ENCODE measurements around the gene PCDH1. TPM values are rescaled to one million over a fixed set of nuclear protein-coding genes. Genes with fewer than 3 reads are reported as not detected.
"Not testable (repeated sequence)": the region's sequence is repeated elsewhere in the genome, so short reads cannot be mapped to it uniquely, and the experiment has no call there.

PCDH1 gene
- total RNA-seq, 1 experiment from 2014 or later: 9.9 TPM

DNA sequence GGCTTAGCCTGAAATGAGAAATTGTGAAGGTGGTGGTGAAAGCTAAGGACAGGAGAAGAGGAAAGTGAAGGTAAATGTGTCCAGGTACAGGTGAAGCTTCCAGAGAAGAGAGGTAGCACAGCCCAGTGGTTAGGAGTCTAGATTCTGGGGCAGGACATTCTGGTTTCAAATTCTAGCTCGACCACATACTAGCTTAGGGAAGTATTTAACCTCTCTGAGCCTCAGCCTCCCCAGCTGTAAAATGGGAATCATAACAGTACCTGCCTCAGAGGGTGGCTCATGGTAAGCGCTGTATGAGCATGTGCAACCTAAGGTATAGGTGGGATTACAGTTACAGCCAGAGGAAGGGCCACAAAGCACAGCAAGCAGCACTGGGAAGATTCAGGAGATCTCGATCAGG, 55.2 kb downstream of the PCDH1 start:
- H3K27ac Mint-ChIP-seq (ENCODE audit: low read depth, unreplicated experiment): no peak overlapping the region
- BruUV-seq (replicated peaks): no TSS peak
- H3K4me3 Mint-ChIP-seq (ENCODE audit: unreplicated experiment): no peak overlapping the region
- intact Hi-C loops (cut with micrococcal nuclease): no loop called here
- no peaks in the 10 kb centered on the region for H3K36me3 Mint-ChIP-seq (ENCODE audit: insufficient read depth, unreplicated experiment)
- ChIA-PET CTCF (interaction anchor here (1.0 to 2.2 kb wide), 8 partner anchors 11 to 138 kb away, joined by 3 to 10 read pairs (median 5); partner anchors contain the start of gene PCDH1), POLR2A (interaction anchor here (1.5 kb wide), 1 partner anchor 17 kb away, joined by 3 read pairs; no protein-coding TSS in a partner anchor)
- DNase-seq (ENCODE audit: unreplicated experiment): no peak
- TF ChIP-seq, protein P1, sequence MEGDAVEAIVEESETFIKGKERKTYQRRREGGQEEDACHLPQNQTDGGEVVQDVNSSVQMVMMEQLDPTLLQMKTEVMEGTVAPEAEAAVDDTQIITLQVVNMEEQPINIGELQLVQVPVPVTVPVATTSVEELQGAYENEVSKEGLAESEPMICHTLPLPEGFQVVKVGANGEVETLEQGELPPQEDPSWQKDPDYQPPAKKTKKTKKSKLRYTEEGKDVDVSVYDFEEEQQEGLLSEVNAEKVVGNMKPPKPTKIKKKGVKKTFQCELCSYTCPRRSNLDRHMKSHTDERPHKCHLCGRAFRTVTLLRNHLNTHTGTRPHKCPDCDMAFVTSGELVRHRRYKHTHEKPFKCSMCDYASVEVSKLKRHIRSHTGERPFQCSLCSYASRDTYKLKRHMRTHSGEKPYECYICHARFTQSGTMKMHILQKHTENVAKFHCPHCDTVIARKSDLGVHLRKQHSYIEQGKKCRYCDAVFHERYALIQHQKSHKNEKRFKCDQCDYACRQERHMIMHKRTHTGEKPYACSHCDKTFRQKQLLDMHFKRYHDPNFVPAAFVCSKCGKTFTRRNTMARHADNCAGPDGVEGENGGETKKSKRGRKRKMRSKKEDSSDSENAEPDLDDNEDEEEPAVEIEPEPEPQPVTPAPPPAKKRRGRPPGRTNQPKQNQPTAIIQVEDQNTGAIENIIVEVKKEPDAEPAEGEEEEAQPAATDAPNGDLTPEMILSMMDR (IDR thresholded peaks at IDR 0.05; ENCODE audit: unreplicated experiment): no peak
- H3K4me1 Mint-ChIP-seq (ENCODE audit: insufficient read depth, unreplicated experiment): peaks cover 13% of the 10 kb centered on the region
- H3K9me3 Mint-ChIP-seq (ENCODE audit: unreplicated experiment): no peaks in the 10 kb centered on the region
- H3K27me3 Mint-ChIP-seq (ENCODE audit: insufficient read depth, unreplicated experiment): no peaks in the 10 kb centered on the region

DNA sequence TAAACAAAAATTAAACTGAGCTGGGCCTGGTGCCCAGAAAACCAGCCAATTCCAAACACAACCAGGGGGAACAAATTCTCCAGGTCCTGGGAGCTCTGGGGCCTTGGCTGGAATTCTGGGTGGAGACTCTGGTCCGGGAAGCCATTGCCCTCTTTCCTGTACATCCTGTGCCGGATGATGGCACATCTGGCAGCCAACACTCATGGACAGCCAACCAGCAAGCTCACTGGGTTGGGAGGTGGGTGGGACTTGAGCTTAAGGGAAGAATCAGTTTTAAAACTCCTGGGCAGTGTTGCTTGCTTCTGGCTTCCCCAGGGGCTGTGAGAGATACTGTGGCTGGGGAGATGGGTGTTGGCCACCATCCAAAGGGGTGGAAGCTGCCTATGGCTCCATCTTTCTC, 56.1 kb downstream of the PCDH1 start:
- intact Hi-C loops (cut with micrococcal nuclease): no loop called here
- Mint-ChIP-seq H3K36me3 (ENCODE audit: insufficient read depth, unreplicated experiment) (no peaks in the 10 kb centered on the region), H3K9me3 (ENCODE audit: unreplicated experiment) (no peaks in the 10 kb centered on the region), H3K4me3 (ENCODE audit: unreplicated experiment) (no peak overlapping the region), H3K4me1 (ENCODE audit: insufficient read depth, unreplicated experiment) (peaks cover 13% of the 10 kb centered on the region), H3K27me3 (ENCODE audit: insufficient read depth, unreplicated experiment) (no peaks in the 10 kb centered on the region), H3K27ac (ENCODE audit: low read depth, unreplicated experiment) (no peak overlapping the region)
- POLR2A ChIA-PET: interaction anchor here (0.8 to 1.5 kb wide), 2 partner anchors 9 to 17 kb away, joined by 3 read pairs; no protein-coding TSS in a partner anchor
- BruUV-seq (replicated peaks): no TSS peak
- DNase-seq (ENCODE audit: unreplicated experiment): peak; percentile 77
- CTCF ChIA-PET: interaction anchor here (0.7 to 2.8 kb wide), 9 partner anchors 8 to 157 kb away, joined by 3 to 10 read pairs (median 5); partner anchors contain the start of gene PCDH1
- TF ChIP-seq, protein P1 (IDR thresholded peaks at IDR 0.05; ENCODE audit: unreplicated experiment): no peak

DNA sequence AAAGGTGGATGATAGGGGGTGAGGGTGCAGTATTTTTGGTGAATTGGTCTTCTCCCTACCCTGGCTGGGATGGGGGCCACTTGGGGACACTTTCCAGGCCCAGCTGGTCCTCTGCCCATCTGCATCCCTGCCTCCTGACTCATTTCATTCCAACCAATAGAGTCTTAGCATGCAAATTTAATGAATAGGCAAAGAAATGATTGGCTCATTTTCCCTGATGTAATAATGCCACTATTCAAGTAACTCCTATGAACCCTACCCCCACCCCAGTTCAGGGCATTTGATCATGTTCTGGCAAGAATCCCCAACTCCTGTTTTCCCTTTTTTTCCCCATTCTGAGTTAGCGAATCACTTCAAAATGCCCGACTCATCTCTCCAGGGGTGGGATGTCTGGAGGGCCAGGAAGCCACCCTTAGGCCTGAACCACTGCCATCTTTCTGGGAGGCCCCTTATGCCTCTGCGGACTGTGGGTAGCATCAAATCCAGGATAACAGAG, 56.7 kb downstream of the PCDH1 start:
- Mint-ChIP-seq H3K4me3 (ENCODE audit: unreplicated experiment) (no peak overlapping the region), H3K9me3 (ENCODE audit: unreplicated experiment) (no peaks in the 10 kb centered on the region), H3K4me1 (ENCODE audit: insufficient read depth, unreplicated experiment) (peaks cover 13% of the 10 kb centered on the region), H3K36me3 (ENCODE audit: insufficient read depth, unreplicated experiment) (no peaks in the 10 kb centered on the region), H3K27me3 (ENCODE audit: insufficient read depth, unreplicated experiment) (no peaks in the 10 kb centered on the region), H3K27ac (ENCODE audit: low read depth, unreplicated experiment) (peak overlapping the region; percentile 73)
- ChIA-PET CTCF (interaction anchor here (0.7 to 2.8 kb wide), 8 partner anchors 8 to 156 kb away, joined by 3 to 10 read pairs (median 5); no protein-coding TSS in a partner anchor), POLR2A (interaction anchor here (0.8 kb wide), 1 partner anchor 10 kb away, joined by 3 read pairs; no protein-coding TSS in a partner anchor)
- BruUV-seq (replicated peaks): no TSS peak
- intact Hi-C loops (cut with micrococcal nuclease): loop anchor here (2.0 kb wide), 1 partner anchor 27 kb away; no protein-coding TSS in a partner anchor
- TF ChIP-seq, protein P1 (IDR thresholded peaks at IDR 0.05; ENCODE audit: unreplicated experiment): no peak
- DNase-seq (ENCODE audit: unreplicated experiment): peak; percentile 92

DNA sequence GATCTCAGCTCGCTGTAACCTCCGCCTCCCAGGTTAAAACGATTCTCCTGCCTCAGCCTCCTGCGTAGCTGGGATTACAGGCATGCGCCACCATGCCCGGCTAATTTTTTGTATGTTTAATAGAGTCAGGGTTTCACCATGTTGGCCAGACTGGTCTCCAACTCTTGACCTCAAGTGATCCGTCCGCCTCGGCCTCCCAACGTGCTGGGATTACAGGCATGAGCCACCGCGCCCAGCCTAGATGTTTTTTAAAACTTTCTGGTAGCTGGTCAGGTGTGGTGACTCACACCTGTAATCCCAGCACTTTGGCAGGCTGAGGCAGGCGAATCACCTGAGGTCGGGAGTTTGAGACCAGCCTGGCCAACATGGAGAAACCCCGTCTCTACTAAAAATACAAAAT, 57.5 kb downstream of the PCDH1 start:
- CTCF ChIA-PET: interaction anchor here (0.6 to 2.8 kb wide), 10 partner anchors 9 to 1785 kb away, joined by 3 to 10 read pairs (median 6); partner anchors contain the start of gene PCDH1
- DNase-seq (ENCODE audit: unreplicated experiment); H3K9me3 Mint-ChIP-seq (ENCODE audit: unreplicated experiment); POLR2A ChIA-PET; BruUV-seq (replicated peaks); H3K4me3 Mint-ChIP-seq (ENCODE audit: unreplicated experiment); H3K27ac Mint-ChIP-seq (ENCODE audit: low read depth, unreplicated experiment); H3K36me3 Mint-ChIP-seq (ENCODE audit: insufficient read depth, unreplicated experiment); H3K27me3 Mint-ChIP-seq (ENCODE audit: insufficient read depth, unreplicated experiment): not testable (repeated sequence)
- peaks cover 13% of the 10 kb centered on the region for H3K4me1 Mint-ChIP-seq (ENCODE audit: insufficient read depth, unreplicated experiment)
- intact Hi-C loops (cut with micrococcal nuclease): loop anchor here (2.0 kb wide), 1 partner anchor 28 kb away; no protein-coding TSS in a partner anchor

All from MCF 10A (cell line).